Measurements from ENCODE around the gene PLCB3.
A peak's percentile ranks its signal among the peaks of the same experiment; 100 is the strongest.

PLCB3 gene

GRCh38 chr11:64222651-64223000 lies 28.7 kb upstream of the PLCB3 start:
- no peak for DNase-seq (ENCODE audit: extremely low read depth, low read depth)
- TF ChIP-seq, protein P1, sequence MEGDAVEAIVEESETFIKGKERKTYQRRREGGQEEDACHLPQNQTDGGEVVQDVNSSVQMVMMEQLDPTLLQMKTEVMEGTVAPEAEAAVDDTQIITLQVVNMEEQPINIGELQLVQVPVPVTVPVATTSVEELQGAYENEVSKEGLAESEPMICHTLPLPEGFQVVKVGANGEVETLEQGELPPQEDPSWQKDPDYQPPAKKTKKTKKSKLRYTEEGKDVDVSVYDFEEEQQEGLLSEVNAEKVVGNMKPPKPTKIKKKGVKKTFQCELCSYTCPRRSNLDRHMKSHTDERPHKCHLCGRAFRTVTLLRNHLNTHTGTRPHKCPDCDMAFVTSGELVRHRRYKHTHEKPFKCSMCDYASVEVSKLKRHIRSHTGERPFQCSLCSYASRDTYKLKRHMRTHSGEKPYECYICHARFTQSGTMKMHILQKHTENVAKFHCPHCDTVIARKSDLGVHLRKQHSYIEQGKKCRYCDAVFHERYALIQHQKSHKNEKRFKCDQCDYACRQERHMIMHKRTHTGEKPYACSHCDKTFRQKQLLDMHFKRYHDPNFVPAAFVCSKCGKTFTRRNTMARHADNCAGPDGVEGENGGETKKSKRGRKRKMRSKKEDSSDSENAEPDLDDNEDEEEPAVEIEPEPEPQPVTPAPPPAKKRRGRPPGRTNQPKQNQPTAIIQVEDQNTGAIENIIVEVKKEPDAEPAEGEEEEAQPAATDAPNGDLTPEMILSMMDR (IDR thresholded peaks at IDR 0.05; ENCODE audit: low read depth, low read length) = no peak

GRCh38 chr11:64223001-64223651 lies 28.2 kb upstream of the PLCB3 start:
- DNase-seq (ENCODE audit: extremely low read depth, low read depth) = no peak
- TF ChIP-seq, protein P1 (IDR thresholded peaks at IDR 0.05; ENCODE audit: low read depth, low read length) = no peak

GRCh38 chr11:64224151-64224890 lies 27.0 kb upstream of the PLCB3 start:
- TF ChIP-seq, protein P1 (IDR thresholded peaks at IDR 0.05; ENCODE audit: low read depth, low read length) = no peak
- no peak for DNase-seq (ENCODE audit: extremely low read depth, low read depth)

GRCh38 chr11:64224891-64225607 lies 26.3 kb upstream of the PLCB3 start:
- TF ChIP-seq, protein P1 (IDR thresholded peaks at IDR 0.05; ENCODE audit: low read depth, low read length) = no peak
- DNase-seq (ENCODE audit: extremely low read depth, low read depth) = no peak

GRCh38 chr11:64225608-64226506 lies 25.5 kb upstream of the PLCB3 start, which contains the start of the genes NUDT22 and TRPT1:
Gene NUDT22, plus strand, starts transcription at chr11:64226274. Its CDS starts 379 bp downstream, at chr11:64226653.
Gene TRPT1, minus strand, starts transcription at chr11:64226186. Its CDS starts 326 bp downstream, at chr11:64225860.
- TF ChIP-seq, protein P1 (IDR thresholded peaks at IDR 0.05; ENCODE audit: low read depth, low read length) = peak; percentile 32
- DNase-seq (ENCODE audit: extremely low read depth, low read depth) = no peak

DNA sequence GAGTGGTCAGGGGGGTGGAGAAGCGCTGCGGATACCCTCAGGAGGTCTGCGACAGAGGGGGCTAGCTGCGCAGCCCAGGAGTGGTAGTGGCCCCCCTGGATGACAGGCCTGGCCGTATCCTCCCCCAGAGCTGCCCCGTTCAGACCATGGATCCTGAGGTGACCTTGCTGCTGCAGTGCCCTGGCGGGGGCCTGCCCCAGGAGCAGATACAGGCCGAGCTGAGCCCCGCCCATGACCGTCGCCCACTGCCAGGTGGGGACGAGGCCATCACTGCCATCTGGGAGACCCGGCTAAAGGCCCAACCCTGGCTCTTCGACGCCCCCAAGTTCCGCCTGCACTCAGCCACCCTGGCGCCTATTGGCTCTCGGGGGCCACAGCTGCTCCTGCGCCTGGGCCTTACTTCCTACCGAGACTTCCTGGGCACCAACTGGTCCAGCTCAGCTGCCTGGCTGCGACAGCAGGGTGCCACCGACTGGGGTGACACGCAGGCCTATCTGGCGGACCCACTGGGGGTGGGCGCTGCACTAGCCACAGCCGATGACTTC lies 24.8 kb upstream of the PLCB3 start:
- TF ChIP-seq, protein P1 (IDR thresholded peaks at IDR 0.05; ENCODE audit: low read depth, low read length) = no peak
- DNase-seq (ENCODE audit: extremely low read depth, low read depth) = no peak
